Vagina (tissue), 2 donors: ENCODE results near the gene RB1. TPM values are rescaled to one million over a fixed set of nuclear protein-coding genes. Genes with fewer than 3 reads are reported as not detected.

ENCODE experiments used
- DNase-seq, 2 donors: peaks; one replicate each; pipeline ENCODE4 v3.0.0-alpha.2; 2017; ENCODE audit errors: extremely low spot score in 2 of 2
- H3K27ac ChIP-seq: fragments of 200-600 bp; sonication (generic); one replicate; pipeline ENCODE4 v1.5.1; 2019
- H3K27me3 ChIP-seq: fragments of 200-600 bp; sonication (generic); one replicate; pipeline ENCODE4 v1.5.1; 2019
- H3K36me3 ChIP-seq, 2 donors: fragments of 200-600 bp; sonication (generic); one replicate each; pipeline ENCODE4 v1.5.1; 2017 to 2019
- H3K4me1 ChIP-seq: fragments of 200-600 bp; sonication (generic); one replicate; pipeline ENCODE4 v1.5.1; 2019
- H3K4me3 ChIP-seq, 2 donors: fragments of 200-600 bp; sonication (generic); 1 replicate in 1 of 2; 2 replicates in 1 of 2; pipeline ENCODE4 v1.5.1; 2016 to 2019
- H3K9me3 ChIP-seq: fragments of 200-600 bp; sonication (generic); one replicate; pipeline ENCODE4 v1.5.1; 2019
- CTCF ChIP-seq, 3 experiments: fragments of 450-650 bp in 2 of 3; fragments of 200-600 bp in 1 of 3; sonication (generic) in 1 of 3; IDR thresholded peaks; one replicate each; pipeline ENCODE4 v1.5.1; 2017 to 2019; ENCODE audit warnings: antibody characterized with exemption in 3 of 3, mild to moderate bottlenecking in 2 of 3, moderate library complexity in 2 of 3
- POLR2A ChIP-seq, 2 donors: fragments of 450-650 bp; IDR thresholded peaks; one replicate each; pipeline ENCODE4 v1.6.1; 2017; ENCODE audit warnings: antibody characterized with exemption in 2 of 2, mild to moderate bottlenecking in 2 of 2, moderate library complexity in 2 of 2
- POLR2AphosphoS5 ChIP-seq, 2 donors: sonication (generic); formaldehyde crosslinking; IDR thresholded peaks; one replicate each; pipeline ENCODE4 v1.9.0; 2017; ENCODE audit warnings: antibody characterized with exemption in 2 of 2, mild to moderate bottlenecking in 2 of 2, low read depth in 1 of 2; ENCODE audit not compliant: insufficient read depth in 1 of 2
- intact Hi-C: fragments of 100-400 bp; cut with DNase I; formaldehyde crosslinking; loops from one replicate; pipeline ENCODE4 v1.15.1; 2023
- total RNA-seq: library from RNA; depleted of rRNA; stranded (reverse); fragments of >200 nt; gene quantifications from one replicate; pipeline ENCODE4 v1.2.3, GENCODE V29; 2016

Gene RB1
- total RNA-seq, 1 donor from 2014 or later: 34.4 TPM

- DNase-seq: no peak
- TF ChIP-seq CTCF (IDR thresholded peaks at IDR 0.05): no peak
- no peak for TF ChIP-seq POLR2AphosphoS5 (IDR thresholded peaks at IDR 0.05; ENCODE audit: insufficient read depth in 1 of 2, low read depth in 1 of 2)
- TF ChIP-seq POLR2A (IDR thresholded peaks at IDR 0.05): no peak
- Histone ChIP-seq H3K36me3 (no peaks in the 10 kb centered on the region), H3K27me3 (no peaks in the 10 kb centered on the region), H3K4me1 (peaks cover 46% of the 10 kb centered on the region), H3K4me3 (peak overlapping the region; percentile 56 to 68), H3K27ac (peak overlapping the region; percentile 88), H3K9me3 (no peaks in the 10 kb centered on the region)
- intact Hi-C loops: loop anchor here (10.0 kb wide), 1 partner anchor 106 kb away; the partner anchor contains the start of gene RB1
Observed at GRCh38 chr13:48411147-48411794, 107.7 kb downstream of the RB1 start.

DNA sequence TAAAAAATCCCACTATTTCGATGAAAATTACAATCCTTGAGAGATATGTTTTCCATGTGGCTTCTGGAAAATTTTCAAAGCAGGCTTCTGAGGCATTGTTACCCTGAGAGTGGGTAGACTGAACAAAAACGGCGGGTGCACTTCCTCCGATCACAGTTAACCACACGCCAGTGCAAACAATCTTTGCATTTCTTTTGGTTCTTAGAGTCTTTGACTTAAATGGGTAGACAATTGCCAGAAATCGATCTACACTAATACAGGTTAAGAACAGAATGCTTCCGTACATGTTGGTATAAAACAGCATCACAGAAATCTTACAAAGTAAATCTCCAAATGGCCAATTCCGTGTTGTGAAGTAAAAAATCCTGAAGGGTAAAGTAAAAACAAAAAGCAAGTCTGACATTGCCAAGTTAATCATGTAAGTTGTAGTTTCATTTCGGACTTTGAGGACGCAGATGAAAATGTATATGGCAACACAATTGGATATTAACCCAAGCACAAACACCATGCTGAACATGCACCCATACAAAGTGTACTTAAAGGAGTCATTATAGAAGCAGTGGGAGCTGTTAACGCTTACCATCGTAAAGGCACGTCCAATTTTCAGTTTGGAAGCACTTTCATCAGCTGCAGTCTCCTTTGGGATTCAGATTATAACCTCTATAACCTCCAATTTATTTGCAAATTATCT is 108.4 kb downstream of the RB1 start:
- no peak for TF ChIP-seq POLR2AphosphoS5 (IDR thresholded peaks at IDR 0.05; ENCODE audit: insufficient read depth in 1 of 2, low read depth in 1 of 2)
- no peak for TF ChIP-seq CTCF (IDR thresholded peaks at IDR 0.05)
- no peak for TF ChIP-seq POLR2A (IDR thresholded peaks at IDR 0.05)
- peak overlapping the region; percentile 56 to 68 for H3K4me3 ChIP-seq
- DNase-seq: no peak
- intact Hi-C loops: loop anchor here (10.0 kb wide), 1 partner anchor 107 kb away; the partner anchor contains the start of gene RB1
- peaks cover 39% of the 10 kb centered on the region for H3K4me1 ChIP-seq
- no peaks in the 10 kb centered on the region for H3K27me3 ChIP-seq
- H3K36me3 ChIP-seq: no peaks in the 10 kb centered on the region
- no peaks in the 10 kb centered on the region for H3K9me3 ChIP-seq
- peak overlapping the region; percentile 88 for H3K27ac ChIP-seq

DNA sequence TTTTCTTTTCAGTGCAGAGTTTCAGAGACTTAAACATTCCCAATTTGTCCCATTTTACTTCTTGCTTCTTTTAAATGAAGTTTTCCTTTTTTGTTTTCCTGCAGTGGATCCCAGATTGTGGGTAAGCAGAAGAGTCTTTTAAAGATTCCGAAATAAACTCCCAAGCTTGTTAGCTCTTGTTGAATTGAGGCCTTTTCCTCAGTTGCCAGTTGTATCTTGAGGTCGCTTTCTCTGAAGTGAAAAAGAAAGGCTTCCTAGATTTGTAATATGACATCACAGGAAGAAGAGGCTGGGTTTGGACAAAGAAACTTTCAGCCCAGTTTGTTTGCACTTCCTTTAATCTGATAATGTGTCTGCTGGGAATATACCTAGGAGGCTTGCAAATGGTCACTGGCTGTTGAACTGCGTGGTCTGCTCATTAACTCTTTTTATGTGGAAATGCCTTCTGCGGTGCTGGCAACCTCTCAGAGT is 109.4 kb downstream of the RB1 start, which contains the start of gene LPAR6:
TSS of gene LPAR6 (minus strand) at position 233 of the 471 bp plus-strand sequence. CDS start 690 bp downstream, outside the sequence.
- intact Hi-C loops: loop anchor here (10.0 kb wide), 1 partner anchor 108 kb away; the partner anchor contains the start of gene RB1
- peaks cover 29% of the 10 kb centered on the region for H3K4me1 ChIP-seq
- H3K27ac ChIP-seq: peak within 1 kb of the TSS; percentile 88
- DNase-seq: no peak
- H3K9me3 ChIP-seq: no peaks in the 10 kb centered on the region
- peak within 1 kb of the TSS; percentile 56 to 68 for H3K4me3 ChIP-seq
- TF ChIP-seq POLR2AphosphoS5 (IDR thresholded peaks at IDR 0.05; ENCODE audit: insufficient read depth in 1 of 2, low read depth in 1 of 2) (peak; percentile 38 to 95), CTCF (IDR thresholded peaks at IDR 0.05) (no peak), POLR2A (IDR thresholded peaks at IDR 0.05) (peak in 1 of 2 donors; percentile 75)
- H3K27me3 ChIP-seq: no peaks in the 10 kb centered on the region
- H3K36me3 ChIP-seq: no peaks in the 10 kb centered on the region

- TF ChIP-seq POLR2AphosphoS5 (IDR thresholded peaks at IDR 0.05; ENCODE audit: insufficient read depth in 1 of 2, low read depth in 1 of 2) (no peak), CTCF (IDR thresholded peaks at IDR 0.05) (no peak), POLR2A (IDR thresholded peaks at IDR 0.05) (no peak)
- no peak for DNase-seq
- Histone ChIP-seq H3K4me3 (no peak overlapping the region), H3K4me1 (peaks cover 18% of the 10 kb centered on the region), H3K27me3 (no peaks in the 10 kb centered on the region), H3K36me3 (no peaks in the 10 kb centered on the region), H3K9me3 (no peaks in the 10 kb centered on the region), H3K27ac (no peak overlapping the region)
- intact Hi-C loops: loop anchor here (10.0 kb wide), 1 partner anchor 110 kb away; the partner anchor contains the start of gene RB1
Observed at GRCh38 chr13:48414501-48414900, 111.0 kb downstream of the RB1 start.
